SK-N-MC (cell line): ENCODE results near the gene FAM20B.

Source experiments
- EZH2 ChIP-seq: fragments of 200-600 bp; sonication (generic); IDR thresholded peaks from one replicate; pipeline ENCODE4 v1.6.1; 2017; ENCODE audit warnings: antibody characterized with exemption
- FOXP2 ChIP-seq: optimal IDR thresholded peaks from 2 replicates; pipeline ENCODE3; 2011; ENCODE audit warnings: mild to moderate bottlenecking, moderate library complexity; ENCODE audit not compliant: insufficient read depth; ENCODE audit errors: extremely low read length, control extremely low read depth
- POLR2AphosphoS5 ChIP-seq: IDR thresholded peaks from 2 replicates; pipeline ENCODE4 v1.6.1; 2012; ENCODE audit warnings: mild to moderate bottlenecking, low read depth, low read length, borderline replicate concordance

- TF ChIP-seq POLR2AphosphoS5 (no peak), EZH2 (no peak), FOXP2 (no peak)
Measured at GRCh38 chr1:179103999-179104398, 78.3 kb downstream of the FAM20B start.
